ENCODE data around the gene ZBP1. TPM values are rescaled to one million over a fixed set of nuclear protein-coding genes. Genes with fewer than 3 reads are reported as not detected.
A peak's percentile ranks its signal among the peaks of the same experiment; 100 is the strongest.
"Not testable (repeated sequence)": the region's sequence is repeated elsewhere in the genome, so short reads cannot be mapped to it uniquely, and the experiment has no call there.

The ZBP1 gene
- polyA plus RNA-seq, 4 donors: 0.08 to 0.10 TPM; not detected in 2

DNA sequence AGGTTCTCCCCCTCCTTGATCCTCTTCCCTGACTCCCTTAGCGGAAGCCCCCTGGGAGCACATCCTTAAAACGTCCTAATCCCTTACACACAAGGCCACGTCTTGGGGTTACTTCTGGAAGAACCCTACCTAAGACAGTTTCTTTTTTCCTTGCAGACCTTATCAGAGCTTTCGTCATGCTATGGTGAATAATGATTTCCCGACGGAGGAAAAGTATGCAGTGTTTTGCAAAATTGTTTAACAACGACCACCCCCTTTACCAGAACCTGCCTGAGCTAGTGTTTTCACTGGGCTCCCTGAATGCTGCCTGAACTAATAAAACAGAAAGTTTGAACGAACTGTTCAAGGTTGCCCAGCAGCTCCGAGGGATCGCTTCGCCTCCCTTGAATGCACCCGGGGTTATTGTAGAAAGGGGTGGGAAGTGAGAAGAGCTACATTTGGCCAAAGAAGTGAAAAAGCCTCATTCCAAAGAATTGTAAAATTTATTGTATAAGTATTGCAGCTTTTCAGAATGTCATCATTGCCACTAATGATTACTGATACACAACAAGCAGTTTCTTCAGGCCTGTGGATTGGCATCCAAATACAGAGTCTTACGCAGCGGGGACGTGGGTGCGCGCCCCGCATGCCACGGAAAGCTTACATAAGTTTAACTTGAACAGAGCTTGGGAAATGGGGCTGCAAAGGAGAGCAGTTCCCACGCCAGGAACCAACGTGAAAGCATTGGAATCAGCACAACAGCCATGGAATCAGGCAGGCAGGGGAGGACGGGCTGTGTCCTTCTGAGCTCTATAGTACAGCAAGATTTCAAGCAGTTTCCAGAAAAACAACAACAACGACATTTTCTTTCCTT, 27.9 kb upstream of the ZBP1 start:
- no peak for DNase-seq (ENCODE audit: low read depth in 4 of 4, low spot score in 3 of 4)

DNA sequence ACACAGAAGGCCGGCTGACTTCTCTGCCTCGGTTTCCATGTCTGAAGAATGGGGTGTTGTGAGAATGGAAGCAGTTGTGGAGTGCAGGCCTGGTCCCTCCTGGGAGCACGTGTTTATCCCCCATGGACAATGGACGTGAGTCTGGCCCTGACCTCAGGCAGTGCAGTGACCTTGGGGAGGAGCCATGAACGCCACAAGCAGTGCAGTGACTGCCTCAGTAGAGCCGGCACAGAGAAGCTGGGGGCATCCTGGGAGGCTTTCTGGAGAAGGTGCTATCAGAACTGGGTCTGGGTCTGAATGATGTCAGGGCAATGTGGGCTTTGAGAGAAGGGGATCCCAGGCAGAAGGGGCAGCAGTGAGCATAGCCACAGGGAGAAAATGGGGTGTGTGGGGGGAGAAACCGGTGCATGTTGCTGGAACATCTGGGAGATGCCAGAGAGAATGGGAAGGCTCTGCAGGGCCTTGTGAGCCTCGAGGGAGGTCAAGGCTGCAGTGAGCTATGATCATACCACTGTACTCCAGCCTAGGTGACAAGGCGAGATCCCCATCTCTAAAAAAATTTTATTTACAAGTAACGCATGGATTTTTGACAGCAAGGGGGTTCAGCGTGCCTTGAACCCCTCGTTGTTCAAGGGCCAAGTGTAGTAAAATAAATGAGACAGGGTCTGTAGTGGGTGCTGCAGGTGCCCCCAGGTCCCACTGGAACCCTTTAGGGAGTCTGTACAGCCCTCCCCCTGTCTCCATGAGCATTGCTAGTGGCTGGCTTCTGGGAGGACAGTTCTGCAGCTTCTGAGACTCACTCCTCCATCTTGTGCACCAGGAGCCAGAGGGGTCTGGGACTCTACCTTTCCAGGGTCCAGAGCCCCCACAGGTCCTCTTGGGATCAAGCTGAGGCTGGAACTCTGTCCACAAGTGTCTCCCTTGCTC, 27.0 kb upstream of the ZBP1 start:
- DNase-seq (ENCODE audit: low read depth in 4 of 4, low spot score in 3 of 4): no peak

DNA sequence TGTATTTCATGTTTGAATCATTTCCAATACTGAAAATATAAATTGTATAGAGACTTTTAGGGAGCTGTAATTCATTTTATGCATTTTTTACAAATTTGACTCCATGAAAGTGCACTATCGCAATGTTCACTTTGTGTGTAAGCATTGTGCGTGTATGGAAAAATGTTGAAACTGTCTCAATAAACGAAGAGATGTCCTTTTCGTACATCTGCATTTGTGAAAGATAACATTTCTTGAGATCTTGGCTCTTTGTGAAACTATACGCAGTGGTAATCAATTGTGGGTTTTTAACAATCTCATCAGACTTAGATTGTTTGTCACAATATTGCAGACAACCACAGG, 18.6 kb upstream of the ZBP1 start:
- no peak for DNase-seq (ENCODE audit: low read depth in 4 of 4, low spot score in 3 of 4)

DNA sequence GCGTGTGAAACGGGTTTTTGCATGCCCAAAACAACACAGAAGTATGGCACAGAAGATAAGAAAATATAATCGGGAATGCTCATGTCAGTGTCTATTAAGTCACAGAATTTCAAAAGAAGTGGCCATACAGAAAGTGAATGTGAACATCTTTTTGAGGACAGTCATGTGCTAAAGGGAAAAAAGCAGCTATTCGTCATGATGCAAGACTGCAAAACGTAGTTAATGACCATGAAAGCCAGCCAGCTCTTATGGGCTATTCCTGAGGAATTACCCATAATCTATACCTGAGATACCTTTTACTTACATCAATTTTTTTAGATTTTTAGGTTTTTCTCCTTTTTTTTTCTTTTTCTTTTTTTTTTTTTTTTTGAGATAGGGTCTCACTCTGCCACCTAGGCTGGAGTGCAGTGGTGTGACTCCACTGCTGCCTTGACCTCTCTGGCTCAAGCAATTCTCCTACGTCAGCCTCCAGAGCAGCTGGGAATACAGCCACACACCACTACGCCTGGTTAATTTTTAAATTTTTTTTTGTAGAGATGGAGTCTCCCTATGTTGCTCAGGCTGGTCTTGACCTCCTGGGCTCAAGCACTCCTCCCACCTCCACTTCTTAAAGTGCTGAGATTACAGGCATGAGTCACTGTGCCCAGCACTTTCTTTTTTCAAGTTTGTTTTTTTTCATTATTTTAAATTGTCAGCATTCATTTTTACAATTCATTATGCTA, 18.1 kb upstream of the ZBP1 start:
- no peak for DNase-seq (ENCODE audit: low read depth in 4 of 4, low spot score in 3 of 4)

DNA sequence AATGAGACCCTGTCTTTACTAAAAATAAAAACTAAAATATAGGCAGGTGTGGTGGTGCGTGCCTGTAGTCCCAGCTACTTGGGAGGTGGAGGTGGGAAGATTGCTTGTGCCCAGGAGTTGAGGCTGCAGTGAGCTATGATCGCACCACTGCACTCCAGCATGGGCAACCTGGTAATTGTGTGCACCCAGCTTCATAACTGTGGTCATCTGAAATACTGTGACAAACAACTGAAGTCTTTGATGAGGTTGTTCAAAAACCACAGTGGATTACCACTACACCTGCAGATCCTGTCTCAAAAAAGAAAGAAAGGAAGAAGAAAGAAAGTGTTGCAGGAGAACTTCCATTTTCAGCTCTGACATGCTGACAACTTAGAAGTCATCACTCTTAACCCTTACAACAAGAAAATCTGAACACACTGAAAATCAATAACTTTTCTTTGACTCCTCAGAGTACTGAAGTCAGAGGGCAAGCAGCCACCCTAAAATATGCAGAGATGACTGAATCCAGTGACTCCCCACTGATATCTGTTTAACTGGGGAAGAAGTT, 13.8 kb upstream of the ZBP1 start:
- DNase-seq (ENCODE audit: low read depth in 4 of 4, low spot score in 3 of 4): no peak

DNA sequence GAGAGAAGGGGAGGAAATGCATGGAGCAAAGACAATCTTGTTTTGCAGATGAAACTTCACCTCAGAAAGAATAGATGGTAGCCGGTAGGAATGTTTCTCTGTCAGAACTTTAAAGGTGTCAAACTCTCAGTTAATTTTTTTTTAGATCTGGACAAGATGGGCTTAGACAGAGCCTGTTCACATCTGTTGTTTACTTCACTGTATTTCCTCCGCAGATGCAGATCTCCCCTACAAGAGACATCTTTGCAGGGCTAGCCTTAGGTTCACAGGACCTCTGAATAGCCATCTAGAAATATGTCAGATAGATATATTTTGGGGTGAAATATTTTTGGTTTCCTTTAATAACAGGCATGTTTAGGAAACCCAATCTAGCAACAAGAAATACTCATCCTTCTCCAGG, 12.1 kb upstream of the ZBP1 start:
- DNase-seq (ENCODE audit: low read depth in 4 of 4, low spot score in 3 of 4): no peak

DNA sequence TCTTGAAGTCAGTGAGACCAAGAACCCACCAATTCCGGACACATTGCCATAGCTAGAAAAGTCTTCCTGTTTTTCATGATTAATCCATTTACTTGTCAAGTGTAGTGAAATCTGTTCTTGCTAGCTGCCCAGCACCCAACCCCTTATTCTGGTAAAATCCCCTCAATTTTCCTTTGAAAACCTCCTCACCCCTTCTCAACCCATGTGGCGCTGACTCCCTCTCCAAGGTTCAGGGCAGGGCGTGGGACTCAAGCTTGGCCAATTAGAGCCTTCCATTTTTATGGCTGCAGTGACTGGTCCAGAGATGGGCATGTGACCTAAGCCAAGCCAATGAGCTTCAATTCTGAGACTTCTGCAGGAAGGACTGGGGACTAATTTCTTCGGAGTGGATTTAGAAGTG, 9.8 kb upstream of the ZBP1 start:
- no peak for DNase-seq (ENCODE audit: low read depth in 4 of 4, low spot score in 3 of 4)

DNA sequence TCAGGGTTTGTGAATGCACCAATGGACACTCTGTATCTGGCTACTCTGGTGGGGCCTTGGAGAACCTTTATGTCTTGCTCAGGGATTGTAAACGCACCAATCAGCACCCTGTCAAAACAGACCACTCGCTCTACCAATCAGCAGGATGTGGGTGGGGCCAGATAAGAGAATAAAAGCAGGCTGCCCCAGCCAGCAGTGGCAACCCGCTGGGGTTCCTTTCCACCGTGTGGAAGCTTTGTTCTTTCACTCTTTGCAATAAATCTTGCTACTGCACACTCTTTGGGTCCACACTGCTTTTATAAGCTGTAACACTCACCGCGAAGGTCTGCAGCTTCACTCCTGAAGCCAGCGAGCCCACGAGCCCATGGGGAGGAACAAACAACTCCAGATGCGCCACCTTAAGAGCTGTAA, 9.3 kb upstream of the ZBP1 start:
- not testable (repeated sequence) for DNase-seq (ENCODE audit: low read depth in 4 of 4, low spot score in 3 of 4)

DNA sequence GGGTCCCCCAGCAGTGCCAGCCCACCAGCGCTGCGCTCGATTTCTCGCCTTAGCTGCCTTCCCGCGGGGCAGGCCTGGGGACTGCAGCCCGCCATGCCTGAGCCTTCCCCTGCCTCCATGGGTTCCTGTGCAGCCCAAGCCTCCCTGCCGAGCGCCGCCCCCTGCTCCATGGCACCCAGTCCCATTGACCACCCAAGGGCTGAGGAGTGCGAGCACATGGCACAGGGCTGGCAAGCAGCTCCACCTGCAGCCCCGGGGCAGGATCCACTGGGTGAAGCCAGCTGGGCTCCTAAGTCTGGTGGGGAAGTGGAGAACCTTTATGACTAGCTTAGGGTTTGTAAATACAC, 8.7 kb upstream of the ZBP1 start:
- not testable (repeated sequence) for DNase-seq (ENCODE audit: low read depth in 4 of 4, low spot score in 3 of 4)

DNA sequence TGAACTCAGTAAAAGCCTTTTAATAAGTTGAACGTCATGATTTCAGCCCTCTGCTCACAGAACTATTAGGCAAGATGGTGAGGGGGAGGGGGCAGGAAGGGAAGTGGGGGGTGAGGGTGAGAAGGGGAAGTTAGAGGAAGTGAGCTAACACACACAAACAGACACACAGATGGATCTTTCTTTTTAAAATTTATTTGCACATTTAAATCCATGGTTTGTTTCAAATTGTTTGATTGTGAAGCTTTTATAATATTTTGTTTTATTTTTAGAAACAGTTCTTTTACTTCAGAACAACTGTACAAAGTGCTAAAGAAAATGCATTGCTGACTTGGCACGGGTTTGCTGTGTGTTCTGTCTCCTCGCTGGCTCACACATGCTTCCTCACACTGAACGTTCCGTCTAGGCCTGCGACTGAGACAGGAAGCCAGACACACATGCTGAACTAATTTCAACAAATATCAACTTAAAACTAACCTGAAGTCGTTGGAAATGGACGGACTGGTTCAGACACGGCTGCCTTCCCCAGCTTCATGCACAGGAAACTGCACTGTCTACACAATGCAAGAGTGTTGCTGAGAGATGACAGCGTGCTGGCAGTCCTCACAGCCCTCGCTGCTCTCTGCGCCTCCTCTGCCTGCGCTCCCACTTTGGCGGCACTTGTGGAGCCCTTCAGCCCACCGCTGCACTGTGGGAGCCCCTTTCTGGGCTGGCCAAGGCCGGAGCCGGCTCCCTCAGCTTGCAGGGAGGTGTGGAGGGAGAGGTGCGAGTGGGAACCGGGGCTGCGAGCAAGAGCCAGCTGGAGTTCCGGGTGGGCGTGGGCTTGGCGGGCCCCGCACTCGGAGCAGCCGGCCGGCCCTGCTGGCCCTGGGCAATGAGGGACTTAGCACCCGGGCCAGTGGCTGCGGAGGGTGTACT, 8.1 kb upstream of the ZBP1 start:
- peak in 2 of 4 donors; percentile 35 to 42 for DNase-seq (ENCODE audit: low read depth in 4 of 4, low spot score in 3 of 4)

DNA sequence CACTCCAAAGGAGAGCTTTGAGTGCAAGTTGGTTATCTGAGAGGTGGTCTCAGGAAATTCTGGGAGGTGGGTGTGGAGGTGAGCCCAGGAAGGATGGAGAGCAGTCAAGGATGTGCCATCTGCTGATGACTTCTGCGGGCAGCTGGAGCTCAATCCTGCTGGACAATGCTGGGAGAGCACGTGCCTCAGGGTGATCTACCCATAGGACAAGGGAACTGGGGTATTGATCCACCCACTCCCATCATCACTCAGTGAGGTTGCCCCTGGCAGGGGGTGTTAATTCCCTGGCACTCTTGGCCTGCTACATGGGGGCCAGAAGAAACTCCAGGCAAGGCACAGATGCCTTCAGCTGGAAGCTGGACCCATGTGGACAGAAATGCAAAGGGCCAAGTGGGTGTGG, 7.1 kb upstream of the ZBP1 start:
- DNase-seq (ENCODE audit: low read depth in 4 of 4, low spot score in 3 of 4): no peak

DNA sequence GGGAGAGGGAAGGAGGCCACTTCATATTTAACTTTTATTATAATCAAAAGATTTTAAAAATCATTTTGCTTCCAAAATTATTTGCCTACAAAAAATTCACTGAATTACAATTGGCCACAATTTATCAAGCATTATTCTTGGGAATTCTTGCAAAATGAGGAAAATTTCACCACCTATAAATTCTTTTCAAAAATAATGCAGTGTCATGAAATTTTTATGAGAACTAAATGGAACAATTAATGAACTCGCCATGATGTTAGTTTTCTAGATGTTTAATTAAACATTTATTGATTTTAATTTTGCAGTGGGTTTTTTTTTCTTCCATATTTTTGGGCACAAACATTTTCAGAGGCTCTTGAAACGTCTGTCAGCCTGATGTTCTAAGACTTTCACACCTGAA, 5.8 kb upstream of the ZBP1 start:
- DNase-seq (ENCODE audit: low read depth in 4 of 4, low spot score in 3 of 4): no peak

DNA sequence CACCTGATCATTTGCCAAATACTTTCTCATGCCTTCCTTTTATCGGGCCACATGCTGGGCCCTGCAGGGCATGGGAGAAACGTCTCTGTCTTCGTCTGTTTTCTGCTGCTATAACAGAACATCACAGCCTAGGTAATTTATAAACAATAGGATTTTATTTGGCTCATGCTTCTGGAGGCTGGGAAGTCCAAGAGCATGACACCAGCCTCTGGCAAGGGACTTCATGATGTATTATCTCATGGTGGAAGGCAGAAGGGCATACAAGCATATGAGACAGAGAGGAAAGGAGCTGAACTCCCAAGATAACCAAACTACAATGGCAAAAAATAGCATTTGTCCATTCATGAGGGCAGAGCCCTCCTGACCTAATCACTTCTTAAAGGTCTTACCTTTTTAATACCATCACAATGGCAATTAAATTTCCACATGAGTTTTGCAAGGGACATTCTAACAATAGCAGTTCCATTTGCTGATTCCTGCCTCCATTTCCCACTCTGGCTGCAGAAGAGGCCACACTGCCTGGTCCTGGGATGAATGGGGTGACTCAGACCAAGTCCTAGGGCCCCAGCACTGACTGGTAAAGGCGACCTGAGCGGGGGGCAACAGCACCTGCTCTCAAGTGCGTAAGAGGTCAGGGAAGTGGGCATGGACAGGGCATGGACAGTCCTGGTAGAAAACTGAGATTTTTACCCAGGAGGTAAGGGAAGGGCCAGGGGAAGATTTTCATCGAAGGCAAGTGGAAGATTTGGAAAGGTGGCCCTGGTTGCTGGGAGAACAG, 5.1 kb upstream of the ZBP1 start:
- DNase-seq (ENCODE audit: low read depth in 4 of 4, low spot score in 3 of 4): no peak

DNA sequence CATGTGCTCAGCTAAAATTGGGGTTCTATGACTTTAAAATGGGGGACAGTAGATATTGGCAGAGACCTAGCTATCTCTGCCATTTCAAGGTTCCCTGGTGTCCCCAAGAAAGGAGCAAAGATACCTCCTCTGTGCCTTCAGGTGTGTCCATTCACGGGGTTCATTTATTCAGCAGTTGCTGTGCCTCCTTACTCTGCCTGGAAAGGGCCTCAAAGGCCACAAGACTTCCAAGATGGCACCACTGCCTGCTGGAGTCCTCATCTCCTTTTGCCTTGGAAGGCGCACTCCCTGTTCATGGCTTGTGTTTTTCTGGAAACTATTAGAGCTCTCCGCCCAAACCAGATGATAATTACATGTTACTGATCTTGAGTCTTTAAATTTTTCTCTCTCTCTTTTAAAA, 3.9 kb upstream of the ZBP1 start:
- no peak for DNase-seq (ENCODE audit: low read depth in 4 of 4, low spot score in 3 of 4)

DNA sequence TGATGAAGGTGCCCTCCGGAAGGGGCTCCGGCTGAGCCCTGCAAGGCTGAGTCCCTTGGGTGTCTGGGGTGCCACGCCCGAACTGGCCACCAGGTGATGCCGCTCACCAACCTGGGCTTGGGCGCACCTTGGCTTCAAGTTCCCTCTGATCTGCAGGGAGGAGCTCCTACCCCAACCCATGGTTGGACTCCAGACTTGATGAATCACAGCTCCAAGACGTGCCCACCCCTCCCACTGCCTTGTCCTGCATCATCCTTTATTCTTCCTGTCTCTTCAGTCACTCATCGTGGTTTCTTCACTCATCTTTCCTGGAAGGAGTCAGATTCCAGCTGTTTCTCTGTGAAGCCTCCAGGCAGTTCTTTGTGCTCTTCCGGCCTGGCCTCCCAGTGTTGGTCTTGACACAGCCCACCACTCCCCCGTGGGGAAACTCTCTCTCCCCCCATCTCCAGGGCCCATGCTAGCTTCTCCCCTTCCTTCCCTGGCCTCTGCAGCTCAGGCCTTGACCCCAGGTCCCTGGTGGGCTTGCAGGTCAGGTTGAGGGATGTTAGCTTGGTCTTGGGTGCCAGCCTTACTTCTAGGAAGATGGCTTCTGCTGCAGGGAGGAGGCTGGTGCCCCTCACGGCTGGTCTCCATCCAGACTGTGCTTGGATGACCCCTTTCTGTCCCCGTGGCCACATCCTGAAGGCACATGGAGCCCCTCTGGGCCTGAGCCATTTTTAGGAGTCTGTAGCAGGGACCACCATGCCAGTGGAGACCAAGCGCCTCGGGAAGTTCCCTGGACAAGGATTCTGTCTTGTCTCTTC, 2.6 kb upstream of the ZBP1 start:
- DNase-seq (ENCODE audit: low read depth in 4 of 4, low spot score in 3 of 4): no peak

DNA sequence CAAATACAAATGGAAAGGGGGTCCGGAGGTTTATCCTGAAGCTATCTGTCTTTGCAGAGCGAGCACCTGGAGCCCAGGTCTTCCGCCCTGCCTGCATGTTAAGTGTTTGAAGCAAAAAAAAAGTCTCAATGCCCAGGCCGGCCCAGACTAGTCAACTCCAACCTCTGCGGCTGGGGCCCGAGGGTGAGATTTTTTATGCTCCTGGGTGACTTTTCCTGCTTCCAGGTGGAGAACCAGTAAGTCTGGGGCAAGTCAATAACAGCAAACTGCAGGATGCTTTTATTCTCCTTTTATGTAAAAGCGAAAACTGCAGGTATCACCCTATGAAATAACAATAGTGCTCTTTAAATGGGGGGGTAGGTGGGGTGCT, 2.0 kb upstream of the ZBP1 start:
- no peak for DNase-seq (ENCODE audit: low read depth in 4 of 4, low spot score in 3 of 4)

DNA sequence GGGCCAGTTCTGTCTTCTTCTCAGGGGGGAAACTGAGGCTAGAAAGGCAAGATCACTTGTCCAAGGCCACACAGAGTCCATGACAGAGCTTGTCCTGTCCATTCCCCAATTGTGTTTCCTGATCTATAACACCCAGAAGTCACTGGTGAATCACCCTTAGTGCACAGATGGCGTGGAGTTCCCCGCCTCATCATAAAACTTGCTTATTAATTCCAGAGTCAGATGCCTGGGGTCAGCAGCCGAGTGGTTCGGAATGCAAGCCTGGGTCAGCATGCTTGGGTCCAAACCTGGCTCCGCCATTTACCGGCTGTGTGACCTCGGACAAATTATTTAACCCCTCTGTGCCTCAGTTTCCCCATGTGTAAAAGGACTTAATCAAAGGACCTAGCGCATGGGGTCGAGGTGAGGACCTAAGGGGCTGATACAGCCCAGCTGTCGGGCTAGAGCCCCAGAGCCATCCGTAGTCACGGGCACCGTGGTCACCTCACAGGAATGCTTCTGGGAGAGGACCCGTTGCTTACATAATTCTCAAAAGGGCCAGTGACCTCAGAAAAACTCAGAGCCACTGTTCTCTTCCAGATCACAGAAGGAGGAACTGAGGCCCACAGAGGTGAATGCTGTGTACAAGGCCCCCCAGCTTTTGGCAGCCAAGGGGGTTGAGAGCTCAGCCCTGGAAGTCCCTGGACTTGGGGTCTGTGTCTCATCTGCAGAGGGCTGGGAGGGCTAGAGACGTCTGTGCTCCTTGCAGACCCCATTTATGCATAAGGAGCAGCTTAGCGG, 1.4 kb upstream of the ZBP1 start:
- no peak for DNase-seq (ENCODE audit: low read depth in 4 of 4, low spot score in 3 of 4)

DNA sequence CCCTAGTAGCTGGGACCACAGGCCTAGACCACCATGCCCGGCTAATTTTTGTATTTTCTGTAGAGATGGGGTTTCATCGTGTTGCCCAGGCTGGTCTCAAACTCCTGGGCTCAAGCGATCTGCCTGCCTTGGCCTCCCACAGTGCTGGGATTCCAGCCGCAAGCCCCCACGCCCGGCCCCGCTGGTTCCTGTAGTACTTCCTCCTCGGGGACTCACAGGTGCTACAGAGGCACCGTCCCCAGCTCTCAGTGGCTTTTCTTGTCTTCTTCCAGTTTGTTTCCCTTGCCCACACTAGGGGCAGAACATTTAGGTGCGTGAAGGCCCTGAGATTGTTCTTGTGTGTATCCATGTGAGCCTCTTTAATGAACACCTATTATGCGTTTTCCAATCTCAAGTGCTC, 773 bp upstream of the ZBP1 start:
- DNase-seq (ENCODE audit: low read depth in 4 of 4, low spot score in 3 of 4): no peak

Data from left renal pelvis (tissue), 4 donors.